CD14-positive monocyte (primary cell): ENCODE results near the gene KIF3C. TPM values are rescaled to one million over a fixed set of nuclear protein-coding genes. Genes with fewer than 3 reads are reported as not detected.

Experiments
- polyA plus RNA-seq, 3 donors: library from polyadenylated mRNA; depleted of rRNA in 1 of 3; unstranded in 2 of 3; stranded (reverse) in 1 of 3; fragments of 300-500 nt in 2 of 3; fragments of >200 nt in 1 of 3; fragmentation: Illumina TruSeq in 2 of 3; gene quantifications; 1 replicate in 2 of 3; 2 replicates in 1 of 3; pipeline ENCODE4 v1.2.3, GENCODE V29; 2012 to 2021
- small RNA-seq: library from RNA; depleted of rRNA; stranded (forward); fragments of <200 nt; gene quantifications from one replicate; pipeline ENCODE3, GENCODE V24; 2012; ENCODE audit warnings: low read depth; ENCODE audit not compliant: insufficient read length

Gene KIF3C
- polyA plus RNA-seq, 3 donors = 0.28 to 0.97 (median 0.47) TPM

Small RNA genes lying within 50 kb of the gene (small RNA-seq; reads per million reads assigned to genes)
- not detected for gene NDUFB4P4
- not detected for gene UQCRHP2

Other genes starting within 250 kb of the KIF3C start
- gene ASXL2, start 104.0 kb downstream of the KIF3C start, polyA plus RNA-seq = 10 to 100 TPM in 1 of 3 donors, 1 to 10 TPM in 2; 3.6 to 13.4 (median 7.1) TPM
- 100 to 1,000 TPM in 2 of 3 donors, 10 to 100 TPM in 1; 38.6 to 258 (median 202) TPM for gene RAB10, start 51.6 kb upstream of the KIF3C start, polyA plus RNA-seq
- under 1 TPM in 2 of 3 donors, not detected in 1; 0.08 to 0.09 TPM for gene GAREM2, start 190.6 kb upstream of the KIF3C start, polyA plus RNA-seq